Mesothelial cell of epicardium (in vitro differentiated cells): Measurements from ENCODE around the gene LDHAL6B. TPM values are rescaled to one million over a fixed set of nuclear protein-coding genes. Genes with fewer than 3 reads are reported as not detected.

Source experiments
- DNase-seq, 2 experiments: peaks; one replicate each; pipeline ENCODE4 v3.0.0; 2021; ENCODE audit warnings: low spot score in 2 of 2; ENCODE audit not compliant: unreplicated experiment in 2 of 2
- H3K27ac Mint-ChIP-seq: 2 replicates; pipeline ENCODE4 v1.8.0; 2021; ENCODE audit warnings: mixed read lengths
- H3K27me3 Mint-ChIP-seq: 2 replicates; pipeline ENCODE4 v1.8.0; 2021; ENCODE audit warnings: low read depth, mixed read lengths
- H3K36me3 Mint-ChIP-seq: 2 replicates; pipeline ENCODE4 v1.8.0; 2021; ENCODE audit warnings: mixed read lengths
- H3K4me1 Mint-ChIP-seq: 2 replicates; pipeline ENCODE4 v1.8.0; 2021; ENCODE audit warnings: mixed read lengths
- H3K4me3 Mint-ChIP-seq: 2 replicates; pipeline ENCODE4 v1.8.0; 2021; ENCODE audit warnings: mild to moderate bottlenecking, moderate library complexity, mixed read lengths
- H3K9me3 Mint-ChIP-seq: 2 replicates; pipeline ENCODE4 v1.8.0; 2021; ENCODE audit warnings: mixed read lengths
- CTCF ChIP-seq: fragments of 200-600 bp; sonication (generic); IDR thresholded peaks from one replicate; pipeline ENCODE4 v1.5.0; 2021; ENCODE audit warnings: antibody characterized with exemption; ENCODE audit not compliant: unreplicated experiment
- total RNA-seq: library from RNA; stranded (reverse); gene quantifications from 3 replicates; pipeline ENCODE4 v1.2.1, GENCODE V29; 2021

The LDHAL6B gene
- total RNA-seq, 1 donor from 2014 or later: not detected

DNA sequence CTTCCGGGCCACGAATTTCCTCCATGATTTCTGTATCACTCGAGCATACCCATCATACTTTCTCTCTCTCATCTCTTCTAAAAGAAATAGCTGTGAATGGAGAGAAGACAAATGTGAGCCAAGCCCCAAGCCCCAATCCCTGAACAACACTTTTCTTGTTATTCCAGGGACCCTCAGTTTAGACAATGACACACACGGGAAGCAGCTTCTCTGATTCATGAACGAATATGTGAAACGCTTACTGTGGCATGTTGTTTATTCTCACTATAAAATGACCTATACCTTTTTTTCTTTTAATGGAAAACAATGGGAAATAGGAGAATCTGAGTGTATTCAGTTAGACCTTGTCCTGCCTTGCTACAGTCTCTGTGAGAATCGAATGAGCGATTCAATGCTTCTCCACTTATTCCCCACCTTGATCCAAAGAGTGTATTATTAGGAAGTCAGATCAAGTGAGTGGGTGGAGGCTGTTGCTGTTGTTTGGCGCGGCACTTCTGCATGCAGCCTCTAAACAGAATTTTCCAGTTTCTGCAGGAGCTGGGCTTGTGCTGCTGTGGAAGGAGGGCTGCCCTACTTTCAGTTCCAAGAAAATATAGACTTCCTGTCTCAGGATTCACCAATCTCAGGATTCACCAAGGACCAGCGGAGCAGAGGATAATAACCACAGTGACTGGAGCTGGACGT is 32.4 kb upstream of the LDHAL6B start:
- Mint-ChIP-seq H3K27me3 (no peaks in the 10 kb centered on the region), H3K4me3 (no peak overlapping the region), H3K9me3 (peaks cover 4% of the 10 kb centered on the region), H3K4me1 (peaks cover 6% of the 10 kb centered on the region), H3K27ac (no peak overlapping the region), H3K36me3 (peaks cover 28% of the 10 kb centered on the region)
- TF ChIP-seq CTCF: no peak
- DNase-seq: no peak

DNA sequence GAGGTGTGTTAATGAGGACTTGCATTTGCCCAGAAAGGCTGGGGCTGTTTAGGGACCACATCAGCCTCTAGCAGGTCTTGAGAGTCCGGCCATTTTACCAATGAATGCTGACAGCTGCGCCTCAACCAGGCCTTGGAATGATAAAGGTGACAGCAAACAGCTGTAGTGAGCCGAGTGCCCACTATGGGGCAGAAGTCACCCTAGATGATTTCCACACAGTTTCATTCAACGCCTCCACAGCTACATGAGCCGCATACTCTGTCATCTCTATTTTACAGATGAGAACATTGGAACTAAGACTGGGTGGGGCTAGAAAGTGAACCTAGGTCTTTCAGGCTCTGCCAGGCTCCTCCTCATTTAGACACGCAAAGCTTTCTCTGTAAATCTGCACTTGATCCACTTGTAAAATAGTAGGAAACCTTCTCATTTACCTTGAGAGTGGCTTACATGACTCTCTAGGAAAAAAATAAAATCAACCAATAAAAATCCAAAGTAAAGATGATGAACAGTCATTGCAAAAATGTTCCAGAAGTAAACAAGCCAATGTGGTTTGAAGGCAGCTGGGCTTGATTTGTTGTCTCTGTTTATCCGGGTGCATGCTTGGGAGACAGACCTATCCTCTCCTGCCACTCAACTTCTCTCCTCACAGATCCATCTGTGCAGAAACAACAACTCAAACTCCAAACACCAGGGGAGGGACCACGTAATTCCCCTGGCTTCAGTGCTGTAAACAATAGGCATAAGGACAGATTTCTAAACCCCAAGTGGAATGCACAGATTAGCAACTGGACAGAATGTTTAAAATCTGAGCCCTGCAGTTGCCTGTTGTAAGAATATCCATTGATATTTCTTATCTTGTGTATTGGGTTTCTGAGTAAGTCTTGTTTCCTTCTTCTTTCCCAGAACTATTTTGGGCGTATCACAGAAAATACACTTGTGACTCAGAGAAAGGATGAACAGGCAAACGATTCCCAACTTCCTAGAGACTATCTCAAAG is 31.5 kb upstream of the LDHAL6B start:
- Mint-ChIP-seq H3K4me3 (no peak overlapping the region), H3K9me3 (peaks cover 4% of the 10 kb centered on the region), H3K27ac (peak overlapping the region; percentile 6), H3K27me3 (no peaks in the 10 kb centered on the region), H3K36me3 (peaks cover 28% of the 10 kb centered on the region), H3K4me1 (peaks cover 6% of the 10 kb centered on the region)
- DNase-seq: no peak
- TF ChIP-seq CTCF: peak; percentile 39

DNA sequence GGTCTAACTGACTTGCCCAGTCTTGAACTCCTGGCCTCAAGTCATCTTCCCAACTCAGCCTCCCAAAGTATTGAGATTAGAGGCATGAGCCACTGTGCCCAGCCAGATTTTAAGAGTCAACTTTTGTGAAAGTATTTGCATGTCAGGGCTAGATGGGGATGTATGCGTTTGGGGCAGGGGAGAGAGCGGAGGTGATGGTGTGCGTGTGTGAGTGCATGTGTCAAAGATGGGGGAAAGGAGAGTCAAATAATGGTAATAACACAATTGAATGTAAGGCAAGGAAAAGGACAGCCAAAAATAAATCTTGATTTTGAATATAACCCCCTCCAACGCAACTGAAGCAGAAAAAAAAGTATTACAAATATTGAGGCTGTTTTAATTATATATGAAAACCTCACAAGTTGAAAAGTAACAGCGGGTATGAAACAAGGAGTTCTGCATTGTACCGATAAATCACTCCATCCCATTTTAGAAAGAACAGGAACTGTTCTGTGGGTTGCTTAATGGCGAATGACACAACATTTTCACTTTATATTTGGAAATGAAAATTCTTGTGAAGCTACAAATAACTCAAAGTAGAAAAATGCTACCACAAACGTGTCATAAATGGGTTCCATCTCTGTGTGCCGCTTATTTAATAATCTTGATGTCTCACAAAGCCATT is 29.9 kb upstream of the LDHAL6B start:
- Mint-ChIP-seq H3K9me3 (peaks cover 13% of the 10 kb centered on the region), H3K27ac (no peak overlapping the region), H3K4me1 (peaks cover 6% of the 10 kb centered on the region), H3K27me3 (no peaks in the 10 kb centered on the region), H3K4me3 (no peak overlapping the region), H3K36me3 (peaks cover 29% of the 10 kb centered on the region)
- TF ChIP-seq CTCF: no peak
- no peak for DNase-seq

DNA sequence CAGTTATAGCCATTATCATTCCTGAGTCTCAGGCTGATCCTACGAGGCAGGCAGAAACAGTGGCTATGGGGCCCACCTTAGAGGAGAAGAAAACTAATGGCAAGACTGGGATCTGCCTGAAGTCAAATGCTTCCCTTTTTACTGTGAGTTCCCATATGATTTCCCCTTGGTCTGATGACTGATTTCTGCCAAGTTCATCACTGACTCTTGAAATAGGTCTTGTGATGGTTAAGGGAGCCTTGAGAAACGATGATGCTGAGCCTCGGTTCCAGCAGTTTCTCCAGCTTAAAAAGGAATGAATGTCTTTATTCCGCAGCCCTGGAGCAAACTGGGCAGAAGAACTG is 29.4 kb upstream of the LDHAL6B start:
- H3K27ac Mint-ChIP-seq: no peak overlapping the region
- peaks cover 16% of the 10 kb centered on the region for H3K9me3 Mint-ChIP-seq
- no peak overlapping the region for H3K4me3 Mint-ChIP-seq
- no peak for DNase-seq
- H3K4me1 Mint-ChIP-seq: peaks cover 6% of the 10 kb centered on the region
- H3K36me3 Mint-ChIP-seq: peaks cover 31% of the 10 kb centered on the region
- no peak for TF ChIP-seq CTCF
- no peaks in the 10 kb centered on the region for H3K27me3 Mint-ChIP-seq

- no peak overlapping the region for H3K4me3 Mint-ChIP-seq
- no peak overlapping the region for H3K27ac Mint-ChIP-seq
- TF ChIP-seq CTCF: no peak
- peaks cover 19% of the 10 kb centered on the region for H3K9me3 Mint-ChIP-seq
- no peaks in the 10 kb centered on the region for H3K27me3 Mint-ChIP-seq
- H3K4me1 Mint-ChIP-seq: peaks cover 6% of the 10 kb centered on the region
- peaks cover 37% of the 10 kb centered on the region for H3K36me3 Mint-ChIP-seq
- no peak for DNase-seq
Observed at GRCh38 chr15:59178151-59178695, 28.4 kb upstream of the LDHAL6B start.
